Parathyroid adenoma (tissue), 2 donors: ENCODE results near the gene GLI3.

ENCODE experiments used
- H2AFZ ChIP-seq: fragments of 300-600 bp; sonication (generic); one replicate; pipeline ENCODE4 v1.7.0; 2017; ENCODE audit warnings: antibody characterized with exemption, mild to moderate bottlenecking
- H3K27ac ChIP-seq: fragments of 300-600 bp; sonication (generic); one replicate; pipeline ENCODE4 v1.7.0; 2017
- H3K27me3 ChIP-seq: fragments of 300-600 bp; sonication (generic); one replicate; pipeline ENCODE4 v1.7.0; 2017; ENCODE audit warnings: low read length; ENCODE audit not compliant: control insufficient read depth, insufficient read depth
- H3K36me3 ChIP-seq: fragments of 300-600 bp; sonication (generic); one replicate; pipeline ENCODE4 v1.7.0; 2017; ENCODE audit warnings: low read length; ENCODE audit not compliant: control insufficient read depth, insufficient read depth
- H3K4me1 ChIP-seq: fragments of 300-600 bp; sonication (generic); one replicate; pipeline ENCODE4 v1.7.0; 2017; ENCODE audit warnings: control low read depth
- H3K4me2 ChIP-seq: fragments of 300-600 bp; sonication (generic); one replicate; pipeline ENCODE4 v1.7.0; 2017; ENCODE audit warnings: low read length
- H3K4me3 ChIP-seq: fragments of 300-600 bp; sonication (generic); one replicate; pipeline ENCODE4 v1.7.0; 2017; ENCODE audit warnings: low read depth, low read length
- H3K79me2 ChIP-seq: fragments of 300-600 bp; sonication (generic); one replicate; pipeline ENCODE4 v1.7.0; 2017; ENCODE audit warnings: control low read depth
- H3K9ac ChIP-seq: fragments of 300-600 bp; sonication (generic); one replicate; pipeline ENCODE4 v1.7.0; 2017; ENCODE audit warnings: mild to moderate bottlenecking
- H3K9me3 ChIP-seq: fragments of 300-600 bp; sonication (generic); one replicate; pipeline ENCODE4 v1.7.0; 2017; ENCODE audit warnings: low read length; ENCODE audit not compliant: control insufficient read depth
- CTCF ChIP-seq: fragments of 300-600 bp; sonication (generic); IDR thresholded peaks from one replicate; pipeline ENCODE4 v1.7.0; 2017; ENCODE audit warnings: antibody characterized with exemption, mild to moderate bottlenecking
- donor health status: primary hyperparathyroidism.

The GLI3 gene

DNA sequence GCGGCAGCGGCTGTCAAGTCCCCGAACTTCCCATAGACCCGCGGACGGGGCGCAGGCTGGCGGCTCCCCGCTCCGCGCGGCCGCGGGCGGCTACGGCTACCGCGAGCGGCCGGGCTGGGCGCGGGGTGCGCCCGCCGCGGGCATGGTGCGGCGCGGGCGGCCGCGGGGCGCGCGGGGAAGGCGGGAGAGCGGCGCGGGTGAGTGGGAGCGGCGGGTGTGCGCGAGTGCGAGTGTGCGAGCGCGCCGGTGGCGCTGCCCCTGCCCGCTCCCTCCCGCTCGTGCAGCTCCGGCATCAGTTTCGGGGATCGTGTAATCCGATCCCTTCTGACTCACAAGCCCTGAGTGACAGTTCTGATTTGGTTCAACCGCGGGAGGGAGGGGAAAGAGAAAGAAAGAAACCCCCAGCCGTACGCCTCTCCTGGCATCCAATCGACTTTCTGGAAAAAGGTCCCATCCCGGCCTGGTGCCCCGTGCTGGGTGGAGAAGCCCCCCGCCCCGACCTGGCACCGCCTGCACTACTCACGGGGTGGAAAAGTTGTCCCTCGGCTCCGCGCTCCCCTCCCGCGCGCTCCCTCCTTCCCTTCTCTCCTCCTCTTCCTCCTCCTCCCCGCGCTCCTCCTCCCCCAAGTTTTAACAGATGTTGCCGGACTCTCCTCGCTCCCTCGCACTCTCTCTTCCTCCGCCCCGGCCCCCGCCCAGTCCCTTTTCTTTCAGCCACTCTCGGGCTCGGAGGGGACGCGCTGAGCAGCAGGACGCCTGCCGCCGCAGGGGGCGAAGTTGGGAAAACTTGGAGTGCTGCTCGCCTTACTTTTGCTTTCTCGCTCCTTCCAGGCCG, at the start of gene GLI3:
TSS of gene GLI3 (minus strand) at position 234 of the 835 bp plus-strand sequence. CDS start 13,956 bp downstream, outside the sequence.
- no peak for TF ChIP-seq CTCF
- Histone ChIP-seq H3K9me3 (no peaks in the 10 kb centered on the region), H3K27ac (peak within 1 kb of the TSS; percentile 27), H3K4me2 (peak within 1 kb of the TSS; percentile 93), H3K4me1 (no peaks in the 10 kb centered on the region), H3K79me2 (no peaks in the 10 kb centered on the region), H2AFZ (peak within 1 kb of the TSS; percentile 82), H3K4me3 (peak within 1 kb of the TSS; percentile 66), H3K27me3 (no peaks in the 10 kb centered on the region), H3K36me3 (no peaks in the 10 kb centered on the region), H3K9ac (no peak within 1 kb of the TSS)

DNA sequence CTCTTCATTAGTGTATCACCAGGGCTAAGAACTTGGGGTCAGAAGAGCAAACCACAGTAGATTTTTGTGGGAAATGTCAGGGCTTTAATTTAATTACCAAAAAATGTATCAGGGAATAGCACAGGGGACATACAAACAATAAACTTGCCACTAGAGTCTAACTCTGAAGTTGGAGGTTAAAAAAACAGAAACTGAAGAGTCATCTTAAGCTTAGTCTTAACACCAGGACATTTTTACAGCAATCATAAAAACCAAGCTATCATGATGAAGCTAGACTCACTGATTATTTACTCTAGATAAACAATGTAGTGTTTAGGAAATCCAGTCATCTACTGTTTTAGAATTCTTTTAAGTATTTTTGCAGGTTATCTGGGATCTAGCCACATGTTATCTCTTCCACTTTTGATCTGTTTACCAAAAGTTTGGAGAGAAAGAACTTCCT, 48.4 kb upstream of the GLI3 start:
- H3K36me3 ChIP-seq, result no peaks in the 10 kb centered on the region
- no peak for TF ChIP-seq CTCF
- no peak overlapping the region for H2AFZ ChIP-seq
- H3K79me2 ChIP-seq, result no peaks in the 10 kb centered on the region
- H3K27me3 ChIP-seq, result no peaks in the 10 kb centered on the region
- no peak overlapping the region for H3K4me3 ChIP-seq
- no peaks in the 10 kb centered on the region for H3K9me3 ChIP-seq
- no peak overlapping the region for H3K27ac ChIP-seq
- no peak overlapping the region for H3K9ac ChIP-seq
- no peak overlapping the region for H3K4me2 ChIP-seq
- H3K4me1 ChIP-seq, result no peaks in the 10 kb centered on the region

DNA sequence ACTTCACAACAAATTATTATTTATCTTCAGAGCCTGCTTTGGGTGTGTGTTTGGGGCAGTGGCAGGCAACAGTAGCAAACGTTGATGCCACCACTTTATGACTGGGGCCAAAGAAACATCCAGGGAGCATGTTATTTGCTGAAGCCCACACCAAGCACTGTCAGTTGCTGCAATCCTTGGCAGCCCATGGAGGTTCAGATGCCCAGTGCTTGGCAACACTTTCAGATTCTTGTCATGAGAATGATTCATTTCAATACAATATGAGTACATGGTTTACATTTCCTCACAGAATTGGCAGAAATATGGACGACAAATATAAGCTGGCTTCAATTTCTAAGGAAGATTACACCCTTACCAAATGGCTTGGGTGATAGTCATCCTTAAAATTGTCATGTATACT, 46.5 kb upstream of the GLI3 start:
- H3K27me3 ChIP-seq, result no peaks in the 10 kb centered on the region
- no peak overlapping the region for H2AFZ ChIP-seq

GRCh38 chr7:42278344-42278743, 41.3 kb upstream of the GLI3 start:
- H3K4me3 ChIP-seq, result no peak overlapping the region
- TF ChIP-seq CTCF, result no peak
- H3K36me3 ChIP-seq, result peaks cover 4% of the 10 kb centered on the region
- no peaks in the 10 kb centered on the region for H3K79me2 ChIP-seq
- H3K27me3 ChIP-seq, result no peaks in the 10 kb centered on the region
- H3K9ac ChIP-seq, result no peak overlapping the region
- no peak overlapping the region for H3K4me2 ChIP-seq
- no peak overlapping the region for H3K27ac ChIP-seq
- no peak overlapping the region for H2AFZ ChIP-seq
- H3K4me1 ChIP-seq, result no peaks in the 10 kb centered on the region
- no peaks in the 10 kb centered on the region for H3K9me3 ChIP-seq

More for the DNA sequence above, 46.5 kb upstream of the GLI3 start:
- Histone ChIP-seq H3K9ac (no peak overlapping the region), H3K9me3 (no peaks in the 10 kb centered on the region), H3K27ac (no peak overlapping the region), H3K4me3 (no peak overlapping the region), H3K79me2 (no peaks in the 10 kb centered on the region), H3K4me1 (no peaks in the 10 kb centered on the region), H3K36me3 (peaks cover 4% of the 10 kb centered on the region), H3K4me2 (no peak overlapping the region)
- no peak for TF ChIP-seq CTCF

DNA sequence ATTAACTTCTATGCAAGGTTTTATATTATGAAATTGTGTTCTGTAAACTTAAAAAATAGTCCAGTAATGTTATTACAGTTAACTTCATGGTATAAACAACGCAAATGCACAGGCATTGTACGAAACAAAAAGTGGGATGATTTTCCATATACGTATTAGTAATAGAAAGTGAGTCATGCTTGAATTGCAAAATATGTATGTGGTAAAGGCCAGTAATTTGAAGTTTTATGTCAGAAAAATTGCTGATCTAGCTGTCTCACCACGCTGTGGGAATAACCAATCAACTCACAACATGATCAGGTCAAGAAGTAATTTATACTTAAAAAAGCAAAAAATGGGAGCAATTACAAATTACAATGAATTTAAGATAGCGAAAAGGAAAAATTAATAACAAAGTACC, 37.0 kb upstream of the GLI3 start:
- no peaks in the 10 kb centered on the region for H3K79me2 ChIP-seq
- H3K27me3 ChIP-seq, result no peaks in the 10 kb centered on the region
- no peak overlapping the region for H2AFZ ChIP-seq
- H3K36me3 ChIP-seq, result no peaks in the 10 kb centered on the region
- no peak overlapping the region for H3K27ac ChIP-seq
- TF ChIP-seq CTCF, result no peak
- H3K4me3 ChIP-seq, result no peak overlapping the region
- H3K4me2 ChIP-seq, result no peak overlapping the region
- H3K9ac ChIP-seq, result no peak overlapping the region
- H3K4me1 ChIP-seq, result no peaks in the 10 kb centered on the region
- H3K9me3 ChIP-seq, result no peaks in the 10 kb centered on the region
